ENCODE data around the gene SCAND1.

GRCh38 chr20:35917077-35917476 lies 37.2 kb downstream of the SCAND1 start:
- TF ChIP-seq CTCF (IDR thresholded peaks at IDR 0.05; ENCODE audit: insufficient read depth, low read length), result no peak
- no peak for TF ChIP-seq POLR2AphosphoS5 (IDR thresholded peaks at IDR 0.05; ENCODE audit: low read depth)
